CD4-positive, alpha-beta T cell treated with Interferon gamma for 1 hour (primary cell): ENCODE results near the gene INHBB.

Experiments
- DNase-seq: peaks from one replicate; pipeline ENCODE4 v3.0.0-alpha.2; 2020

INHBB gene

GRCh38 chr2:120343433-120344105 is 2.4 kb upstream of the INHBB start:
- DNase-seq: peak; percentile 45

GRCh38 chr2:120344214-120344975 is 1.5 kb upstream of the INHBB start:
- DNase-seq: no peak

DNA sequence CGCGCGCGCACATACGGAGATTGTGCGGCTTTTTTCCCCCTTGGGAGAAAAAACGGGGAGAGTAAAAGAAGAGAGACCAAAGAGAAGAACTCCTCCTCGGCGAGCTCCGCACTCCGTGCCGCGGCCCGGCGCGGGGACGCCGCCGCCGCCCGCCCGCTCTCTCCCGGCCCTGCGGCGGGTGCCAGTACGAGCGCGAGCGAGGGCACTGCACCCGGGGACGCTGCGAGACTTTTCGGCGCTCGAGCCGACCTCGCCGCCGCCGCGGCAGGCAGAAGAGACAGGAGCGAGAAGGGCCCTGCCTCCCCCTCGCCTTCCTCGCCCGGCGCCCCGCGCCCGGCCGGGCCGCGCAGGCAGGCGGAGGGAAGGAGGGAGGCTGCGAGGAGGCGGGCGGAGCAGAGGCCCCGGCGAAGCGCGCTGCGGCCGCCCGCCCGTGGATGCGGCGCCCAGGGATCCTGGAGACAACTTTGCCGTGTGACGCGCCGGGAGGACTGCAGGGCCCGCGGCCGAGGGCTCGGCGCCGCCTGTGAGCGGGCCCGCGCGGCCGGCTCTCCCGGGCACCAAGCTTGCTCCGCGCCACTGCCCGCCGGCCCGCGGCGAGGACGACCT is 857 bp upstream of the INHBB start:
- no peak for DNase-seq

DNA sequence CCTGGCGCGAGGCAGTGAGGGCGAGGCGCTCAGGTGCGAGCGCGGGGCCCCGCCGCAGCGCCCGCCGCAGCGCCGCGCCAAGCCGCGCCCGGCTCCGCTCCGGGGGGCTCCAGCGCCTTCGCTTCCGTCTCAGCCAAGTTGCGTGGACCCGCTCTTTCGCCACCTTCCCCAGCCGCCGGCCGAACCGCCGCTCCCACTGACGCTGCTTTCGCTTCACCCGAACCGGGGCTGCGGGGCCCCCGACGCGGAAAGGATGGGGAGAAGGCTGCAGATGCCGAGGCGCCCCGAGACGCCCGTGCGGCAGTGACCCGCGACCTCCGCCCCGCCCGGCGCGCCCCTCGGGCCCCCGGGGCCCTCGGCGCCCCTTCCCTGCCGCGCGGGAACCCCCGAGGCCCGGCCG is 328 bp upstream of the INHBB start:
- DNase-seq: no peak

DNA sequence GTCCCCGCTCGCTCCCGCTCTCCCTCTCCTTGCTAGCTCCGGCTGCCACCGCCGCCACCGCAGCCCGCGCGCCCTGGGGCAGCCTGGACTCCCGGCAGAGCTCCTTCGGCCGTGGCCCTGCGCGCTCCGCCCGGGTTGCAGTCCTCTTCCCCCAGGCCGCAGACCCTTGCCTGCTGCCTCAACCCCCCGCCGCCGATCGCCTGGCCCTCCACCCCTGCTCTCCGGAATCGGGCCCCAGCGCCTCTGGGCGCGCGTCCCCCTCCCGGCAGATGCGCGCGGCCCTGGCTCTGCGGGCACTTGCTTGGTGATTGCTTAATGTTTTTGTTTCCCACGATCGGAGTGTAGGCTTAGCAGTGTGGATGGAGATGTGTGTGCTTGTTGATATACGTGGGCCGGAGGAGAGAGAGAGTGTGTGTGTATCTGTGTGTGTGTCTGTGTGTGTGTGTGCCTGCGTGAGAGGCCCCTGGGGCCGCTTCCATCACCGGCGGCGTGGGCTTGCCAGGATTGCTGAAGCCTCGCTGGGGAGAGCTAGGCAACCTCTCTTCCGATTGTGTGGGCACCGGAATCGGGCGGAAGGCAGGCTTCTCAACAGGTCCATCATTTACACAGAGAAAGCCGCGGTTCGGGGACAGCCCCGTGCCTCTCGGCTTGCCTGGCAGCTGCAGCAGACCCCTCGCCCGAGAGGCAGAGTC is 877 bp downstream of the INHBB start:
- no peak for DNase-seq

DNA sequence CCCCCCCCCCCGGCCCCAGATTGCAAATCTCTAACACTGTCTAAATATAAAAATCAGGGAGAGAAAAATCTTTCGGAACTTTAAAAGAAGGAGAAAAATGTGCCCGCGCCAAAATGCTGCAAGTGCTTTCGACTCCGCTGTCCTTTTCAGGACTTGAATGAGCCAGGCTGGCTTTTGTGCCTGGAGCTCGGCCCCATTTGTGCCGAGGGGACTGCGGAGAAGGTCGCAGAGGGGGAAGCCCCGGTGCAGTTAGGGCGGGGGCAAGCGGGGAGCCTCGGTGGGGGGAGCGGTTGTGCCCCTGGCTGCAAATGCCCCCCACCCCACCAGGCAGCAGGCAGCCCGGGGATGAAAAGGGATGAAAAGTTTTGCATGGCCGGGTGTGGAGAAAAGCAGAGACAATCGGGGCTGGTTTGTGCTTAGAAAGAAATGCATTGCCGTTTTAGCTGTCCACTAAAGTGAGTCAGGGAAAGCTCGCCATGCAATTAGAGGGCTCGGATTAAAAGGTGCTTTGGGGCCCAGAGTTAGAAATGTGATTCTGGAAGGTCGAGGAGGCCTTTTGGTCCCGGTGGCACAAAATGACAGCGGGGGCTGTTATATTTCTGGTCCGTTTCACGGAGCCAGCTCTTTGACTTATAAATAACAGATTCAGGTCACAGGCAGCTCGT is 1.6 kb downstream of the INHBB start:
- DNase-seq: no peak

GRCh38 chr2:120348134-120348736 is 2.3 kb downstream of the INHBB start:
- DNase-seq: no peak

- DNase-seq: no peak
These were observed 3.0 kb downstream of the INHBB start for GRCh38 chr2:120348737-120349439.

DNA sequence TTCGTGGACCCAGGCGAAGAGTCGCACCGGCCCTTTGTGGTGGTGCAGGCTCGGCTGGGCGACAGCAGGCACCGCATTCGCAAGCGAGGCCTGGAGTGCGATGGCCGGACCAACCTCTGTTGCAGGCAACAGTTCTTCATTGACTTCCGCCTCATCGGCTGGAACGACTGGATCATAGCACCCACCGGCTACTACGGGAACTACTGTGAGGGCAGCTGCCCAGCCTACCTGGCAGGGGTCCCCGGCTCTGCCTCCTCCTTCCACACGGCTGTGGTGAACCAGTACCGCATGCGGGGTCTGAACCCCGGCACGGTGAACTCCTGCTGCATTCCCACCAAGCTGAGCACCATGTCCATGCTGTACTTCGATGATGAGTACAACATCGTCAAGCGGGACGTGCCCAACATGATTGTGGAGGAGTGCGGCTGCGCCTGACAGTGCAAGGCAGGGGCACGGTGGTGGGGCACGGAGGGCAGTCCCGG is 3.5 kb downstream of the INHBB start:
- no peak for DNase-seq

DNA sequence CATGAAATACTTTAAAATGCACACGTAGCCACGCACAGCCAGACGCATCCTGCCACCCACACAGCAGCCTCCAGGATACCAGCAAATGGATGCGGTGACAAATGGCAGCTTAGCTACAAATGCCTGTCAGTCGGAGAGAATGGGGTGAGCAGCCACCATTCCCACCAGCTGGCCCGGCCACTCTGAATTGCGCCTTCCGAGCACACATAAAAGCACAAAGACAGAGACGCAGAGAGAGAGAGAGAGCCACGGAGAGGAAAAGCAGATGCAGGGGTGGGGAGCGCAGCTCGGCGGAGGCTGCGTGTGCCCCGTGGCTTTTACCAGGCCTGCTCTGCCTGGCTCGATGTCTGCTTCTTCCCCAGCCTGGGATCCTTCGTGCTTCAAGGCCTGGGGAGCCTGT is 4.1 kb downstream of the INHBB start:
- DNase-seq: no peak

DNA sequence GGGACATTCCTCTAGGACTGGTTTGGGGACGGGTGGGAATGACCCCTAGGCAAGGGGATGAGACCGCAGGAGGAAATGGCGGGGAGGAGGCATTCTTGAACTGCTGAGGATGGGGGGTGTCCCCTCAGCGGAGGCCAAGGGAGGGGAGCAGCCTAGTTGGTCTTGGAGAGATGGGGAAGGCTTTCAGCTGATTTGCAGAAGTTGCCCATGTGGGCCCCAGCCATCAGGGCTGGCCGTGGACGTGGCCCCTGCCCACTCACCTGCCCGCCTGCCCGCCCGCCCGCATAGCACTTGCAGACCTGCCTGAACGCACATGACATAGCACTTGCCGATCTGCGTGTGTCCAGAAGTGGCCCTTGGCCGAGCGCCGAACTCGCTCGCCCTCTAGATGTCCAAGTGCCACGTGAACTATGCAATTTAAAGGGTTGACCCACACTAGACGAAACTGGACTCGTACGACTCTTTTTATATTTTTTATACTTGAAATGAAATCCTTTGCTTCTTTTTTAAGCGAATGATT is 4.9 kb downstream of the INHBB start:
- no peak for DNase-seq

DNA sequence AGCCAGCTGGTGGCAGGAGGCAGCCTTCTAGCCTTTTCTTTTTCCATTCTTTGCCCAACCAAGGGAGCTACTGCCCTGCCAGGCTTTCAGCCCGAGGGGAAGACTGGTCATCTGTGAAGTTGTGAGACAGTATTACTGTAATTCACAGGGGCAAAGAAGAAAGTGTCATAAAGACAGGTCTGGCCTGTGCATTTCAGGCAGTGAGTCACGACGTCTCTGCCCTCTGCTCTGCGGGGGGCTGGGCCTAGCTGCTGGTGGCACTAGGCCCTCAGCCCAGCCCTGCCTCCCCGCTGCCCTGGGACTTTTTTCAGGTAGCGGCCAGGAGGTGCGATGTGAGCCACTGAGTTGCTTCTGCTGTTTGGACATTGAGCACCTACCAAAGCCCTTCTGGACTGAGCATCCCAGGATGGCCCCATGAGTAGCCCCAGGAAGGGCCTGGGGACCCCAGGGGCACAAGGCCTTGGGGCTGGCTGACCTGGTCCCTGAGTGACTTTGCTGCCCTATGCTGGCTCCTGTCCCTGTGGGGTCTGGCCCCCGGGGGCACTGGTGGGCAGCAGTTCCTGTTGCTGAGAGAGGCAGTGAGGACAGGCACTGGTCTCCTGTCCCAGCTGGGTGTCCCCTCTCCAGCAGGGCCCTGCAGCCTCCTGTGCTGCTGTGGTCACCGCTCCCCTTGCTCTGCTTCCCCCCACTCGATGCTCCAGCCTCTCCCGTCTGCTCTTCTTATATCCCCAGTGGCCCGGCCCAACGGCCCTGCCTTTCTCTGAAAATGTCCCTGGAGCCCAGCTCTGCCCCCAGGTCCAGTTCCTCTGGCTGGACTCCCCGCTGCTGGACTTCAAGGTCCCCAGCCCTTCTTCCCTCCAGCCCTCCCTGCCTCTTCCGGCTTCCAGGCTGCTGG is 7.0 kb downstream of the INHBB start:
- DNase-seq: no peak

GRCh38 chr2:120353591-120353898 is 7.6 kb downstream of the INHBB start:
- no peak for DNase-seq

- no peak for DNase-seq
These were observed 8.0 kb downstream of the INHBB start for GRCh38 chr2:120353931-120354330.

GRCh38 chr2:120354467-120354866 is 8.5 kb downstream of the INHBB start:
- no peak for DNase-seq

DNA sequence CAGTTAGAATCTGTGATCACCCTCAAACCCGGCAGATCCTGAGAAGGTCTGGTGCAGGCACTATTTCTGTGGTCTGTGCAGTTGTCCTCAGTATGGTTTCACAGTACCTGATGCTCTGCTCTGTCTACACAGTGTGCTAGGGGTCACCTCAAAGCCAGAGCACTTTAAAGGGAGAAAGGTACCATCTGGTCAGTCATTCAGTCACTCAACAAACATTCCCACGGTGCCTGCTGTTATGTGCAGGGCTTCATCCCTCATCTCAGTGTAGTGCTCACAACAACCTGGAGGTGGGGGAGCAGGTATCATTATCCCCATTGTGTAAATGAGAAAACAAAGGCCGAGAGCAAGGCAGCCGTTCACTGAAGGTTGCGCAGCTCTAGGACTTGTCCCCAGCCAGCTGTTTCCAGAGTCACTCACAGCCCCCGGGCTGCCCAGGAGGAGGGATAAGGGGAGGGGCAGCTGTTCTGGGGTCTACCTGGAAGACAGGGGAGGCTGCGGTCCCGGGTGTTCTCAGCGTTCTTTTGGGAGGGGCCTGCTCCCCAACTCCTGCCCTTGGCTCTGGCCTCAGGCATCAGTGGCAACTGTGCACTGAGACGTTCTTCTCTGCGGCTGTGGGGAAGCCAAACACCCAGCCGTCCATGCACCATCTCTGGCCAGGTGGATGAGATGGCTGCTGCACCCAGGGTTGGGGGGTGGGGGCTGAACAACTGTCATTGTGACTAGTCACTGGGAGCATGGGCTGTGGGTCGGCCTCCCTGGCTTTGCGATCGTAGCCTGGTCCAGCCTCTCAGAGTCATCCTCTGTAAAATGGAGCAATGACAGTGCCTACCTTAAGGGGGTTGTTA is 9.2 kb downstream of the INHBB start:
- no peak for DNase-seq

- no peak for DNase-seq
These were observed 9.9 kb downstream of the INHBB start for GRCh38 chr2:120355780-120356266.

GRCh38 chr2:120357768-120358167 is 11.8 kb downstream of the INHBB start:
- DNase-seq: no peak

DNA sequence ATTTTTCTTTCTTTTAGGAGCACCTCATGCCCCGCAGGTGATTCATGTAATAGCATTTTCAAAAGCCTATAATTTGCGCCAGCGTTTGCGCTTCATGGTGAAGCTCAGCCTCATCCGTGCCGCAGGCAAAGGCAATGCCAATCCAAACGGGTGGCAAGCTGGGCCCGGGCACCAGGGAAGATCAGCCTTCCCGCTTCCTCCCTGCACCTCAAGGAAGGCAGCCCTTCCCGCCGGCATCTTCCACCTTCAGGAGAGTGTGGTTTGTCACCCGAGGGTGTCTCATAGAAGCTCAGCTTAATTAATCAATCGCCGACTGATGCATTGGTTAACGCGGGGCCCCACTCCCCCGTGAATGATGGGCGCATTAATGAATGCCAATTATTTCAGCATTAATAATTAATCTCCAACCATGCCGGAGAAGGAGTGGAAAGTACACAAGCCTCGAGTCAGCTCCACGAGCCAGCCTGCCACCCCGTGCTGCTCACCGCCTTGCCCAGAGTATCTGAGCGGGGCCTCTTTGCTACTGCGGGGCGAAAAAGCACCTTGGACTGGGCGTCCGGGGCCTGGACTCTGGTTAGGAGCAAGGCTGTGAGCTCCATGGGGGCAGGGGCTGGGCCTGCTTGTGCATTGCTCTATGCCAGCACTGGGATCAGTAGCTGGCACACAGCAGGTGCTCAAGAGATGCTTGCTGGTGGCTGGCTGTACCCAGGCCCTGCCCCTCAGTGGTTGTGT is 13.0 kb downstream of the INHBB start:
- no peak for DNase-seq
